ENCODE results near the gene LGMN.
"Not testable (repeated sequence)": the region's sequence is repeated elsewhere in the genome, so short reads cannot be mapped to it uniquely, and the experiment has no call there.

Gene LGMN

GRCh38 chr14:92787554-92787953, 39.1 kb upstream of the LGMN start:
- DNase-seq (ENCODE audit: extremely low read depth, low read depth) = no peak

GRCh38 chr14:92786427-92786756, 38.0 kb upstream of the LGMN start:
- no peak for DNase-seq (ENCODE audit: extremely low read depth, low read depth)
- TF ChIP-seq CTCF (IDR thresholded peaks at IDR 0.05; ENCODE audit: low read depth, low read length) = no peak

More at GRCh38 chr14:92787554-92787953, 39.1 kb upstream of the LGMN start:
- no peak for TF ChIP-seq CTCF (IDR thresholded peaks at IDR 0.05; ENCODE audit: low read depth, low read length)

GRCh38 chr14:92785667-92786426, 37.4 kb upstream of the LGMN start:
- DNase-seq (ENCODE audit: extremely low read depth, low read depth) = peak; percentile 38
- TF ChIP-seq CTCF (IDR thresholded peaks at IDR 0.05; ENCODE audit: low read depth, low read length) = peak; percentile 22

DNA sequence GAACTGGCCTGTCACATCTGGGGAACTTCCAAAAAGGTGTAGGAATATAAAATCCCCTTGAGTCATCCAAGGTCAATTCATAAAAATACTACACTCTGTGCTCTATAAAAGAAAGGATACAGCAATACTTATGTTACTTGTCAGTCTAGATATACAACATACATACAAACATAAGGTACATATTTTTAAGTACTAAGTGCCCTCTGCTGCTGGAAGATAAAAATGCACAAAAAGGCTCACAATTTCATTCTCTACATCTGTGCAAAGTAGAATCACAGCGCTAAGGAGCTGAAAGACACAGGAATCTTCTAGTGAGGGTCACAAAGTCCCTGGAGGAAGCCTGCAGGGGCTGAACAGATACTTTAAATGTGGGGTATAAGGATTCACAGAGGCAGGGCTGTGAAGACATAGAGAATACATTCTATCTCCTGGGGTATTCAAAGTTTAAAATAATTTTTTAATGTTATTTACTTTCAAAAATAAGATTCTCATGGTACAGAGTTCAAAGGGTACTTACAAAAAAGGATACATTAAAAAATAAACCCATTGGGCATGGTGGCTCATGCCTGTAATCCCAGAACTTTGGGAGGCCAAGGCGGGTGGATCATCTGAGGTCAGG, 35.5 kb upstream of the LGMN start:
- DNase-seq (ENCODE audit: extremely low read depth, low read depth) = no peak

GRCh38 chr14:92781350-92781749, 32.9 kb upstream of the LGMN start:
- no peak for DNase-seq (ENCODE audit: extremely low read depth, low read depth)
- TF ChIP-seq CTCF (IDR thresholded peaks at IDR 0.05; ENCODE audit: low read depth, low read length) = no peak

More for the DNA sequence above, 35.5 kb upstream of the LGMN start:
- TF ChIP-seq CTCF (IDR thresholded peaks at IDR 0.05; ENCODE audit: low read depth, low read length) = peak; percentile 53

DNA sequence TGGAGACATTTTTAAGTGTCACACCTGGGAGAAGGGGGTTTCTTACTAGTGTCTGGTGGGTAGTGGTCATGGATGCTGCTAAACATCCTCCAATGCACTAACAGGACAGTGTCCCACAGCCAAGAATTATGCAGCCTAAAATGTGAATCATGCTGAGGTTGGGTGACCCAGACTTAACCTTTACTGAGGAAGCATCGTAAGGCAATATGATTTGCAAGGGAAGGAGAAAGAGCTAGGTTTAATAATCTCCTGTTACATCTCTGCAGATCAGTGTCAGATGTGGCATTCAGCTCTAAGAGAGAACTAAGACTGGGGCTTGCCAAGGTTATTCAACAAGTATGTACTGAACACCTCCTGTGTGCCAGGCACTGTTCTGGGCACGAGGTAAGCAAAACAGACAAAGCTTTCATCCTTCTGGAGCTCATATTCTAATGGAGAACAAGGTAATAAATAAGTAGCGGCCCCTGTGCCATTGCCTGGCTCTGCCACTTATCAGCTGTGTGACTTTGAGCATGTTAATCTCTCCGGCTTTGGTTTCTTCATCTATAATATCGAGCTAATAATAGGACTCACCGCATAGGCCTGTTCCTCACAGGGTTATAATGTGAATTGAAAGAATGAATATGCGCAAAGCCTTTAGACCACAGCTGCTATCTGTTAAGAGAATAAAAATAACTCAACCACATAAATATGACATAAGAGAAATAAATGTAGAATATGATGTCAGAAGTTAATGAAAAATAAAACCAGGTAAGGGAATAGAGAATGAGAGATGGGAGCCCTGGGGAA, 32.2 kb upstream of the LGMN start:
- TF ChIP-seq CTCF (IDR thresholded peaks at IDR 0.05; ENCODE audit: low read depth, low read length) = no peak
- peak; percentile 34 for DNase-seq (ENCODE audit: extremely low read depth, low read depth)

DNA sequence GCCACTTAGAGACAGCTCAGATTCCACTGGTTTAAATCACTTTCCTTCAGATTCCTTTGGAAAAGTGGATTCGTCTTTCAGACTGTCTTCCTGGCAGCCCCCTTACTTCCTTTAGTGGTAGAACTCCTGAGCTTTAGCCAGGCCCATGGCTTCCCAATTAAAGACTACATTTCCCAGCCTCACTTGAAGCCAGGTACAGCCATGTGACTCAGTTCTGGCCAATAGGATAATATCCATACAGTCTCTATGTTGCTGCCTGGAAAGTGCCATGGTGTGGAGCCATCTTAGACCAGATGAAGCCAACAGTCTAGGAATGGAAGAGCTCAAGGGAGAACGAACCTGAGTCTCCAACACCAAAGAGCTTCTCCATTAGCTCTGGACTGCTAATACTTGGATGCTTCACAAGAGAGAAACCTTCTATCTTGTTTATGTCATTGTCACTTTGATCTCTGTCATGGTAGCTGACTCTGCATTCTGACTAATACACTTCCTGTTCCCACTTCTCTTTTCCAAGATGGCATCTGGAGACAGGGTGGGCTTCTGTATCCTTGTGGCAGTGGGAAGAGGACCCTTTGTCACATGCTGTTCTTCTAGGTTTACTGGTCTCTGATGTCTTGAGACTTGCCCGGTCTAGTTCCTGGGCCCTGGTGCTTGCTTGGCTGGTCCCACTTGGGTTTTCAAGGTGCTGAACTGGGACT, 30.6 kb upstream of the LGMN start:
- DNase-seq (ENCODE audit: extremely low read depth, low read depth) = not testable (repeated sequence)

DNA sequence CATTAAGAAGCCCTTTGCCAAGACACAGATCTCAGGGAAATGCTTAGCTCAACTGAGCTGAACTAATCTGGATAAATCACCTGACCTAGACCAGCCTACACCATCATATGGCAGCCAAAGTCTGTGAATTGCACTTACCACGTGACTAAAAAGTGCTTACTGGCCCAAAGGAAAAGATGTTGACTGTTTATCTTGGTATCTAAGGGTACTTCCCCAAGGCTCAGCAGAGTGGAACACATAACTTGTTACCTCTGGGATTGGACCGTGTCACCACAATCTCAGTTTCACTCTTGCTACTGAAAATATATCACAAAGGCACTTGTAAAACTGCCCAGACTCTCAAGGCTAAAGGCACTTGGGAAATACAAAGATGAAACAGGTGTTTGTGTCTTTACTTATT, 26.9 kb upstream of the LGMN start:
- not testable (repeated sequence) for DNase-seq (ENCODE audit: extremely low read depth, low read depth)
